ENCODE data around the gene NSUN6.

NSUN6 gene

GRCh38 chr10:18567343-18567856 is 84.0 kb downstream of the NSUN6 start:
- Histone ChIP-seq H3K36me3 (ENCODE audit: control insufficient read depth, insufficient read depth, low read length) (no peaks in the 10 kb centered on the region), H3K9ac (ENCODE audit: low read length) (no peak overlapping the region), H3K9me3 (ENCODE audit: control insufficient read depth, low read length) (no peaks in the 10 kb centered on the region), H3K4me1 (ENCODE audit: control insufficient read depth, insufficient read depth, low read length) (no peaks in the 10 kb centered on the region), H3K27me3 (ENCODE audit: control insufficient read depth, insufficient read depth, low read length) (no peaks in the 10 kb centered on the region), H3K4me3 (ENCODE audit: low read length) (no peak overlapping the region)

DNA sequence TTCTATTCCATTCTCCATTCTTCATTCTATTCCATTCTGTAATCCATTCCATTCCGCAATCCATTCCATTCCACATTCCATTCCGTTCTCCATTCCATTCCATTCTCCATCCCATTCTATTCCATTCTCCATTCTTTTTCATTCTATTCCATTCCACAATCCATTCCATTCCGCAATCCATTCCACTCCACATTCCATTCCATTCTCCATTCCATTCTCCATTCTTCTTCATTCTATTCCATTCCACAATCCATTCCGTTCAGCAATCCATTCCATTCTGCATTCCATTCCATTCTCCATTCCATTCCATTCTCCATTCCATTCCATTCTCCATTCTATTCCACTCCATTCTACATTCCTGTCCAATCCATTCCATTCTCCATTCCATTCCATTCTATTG is 85.2 kb downstream of the NSUN6 start:
- H3K9me3 ChIP-seq (ENCODE audit: control insufficient read depth, low read length): no peaks in the 10 kb centered on the region
- H3K9ac ChIP-seq (ENCODE audit: low read length): no peak overlapping the region
- no peak overlapping the region for H3K4me3 ChIP-seq (ENCODE audit: low read length)
- no peaks in the 10 kb centered on the region for H3K27me3 ChIP-seq (ENCODE audit: control insufficient read depth, insufficient read depth, low read length)
- no peaks in the 10 kb centered on the region for H3K36me3 ChIP-seq (ENCODE audit: control insufficient read depth, insufficient read depth, low read length)
- H3K4me1 ChIP-seq (ENCODE audit: control insufficient read depth, insufficient read depth, low read length): no peaks in the 10 kb centered on the region

- Histone ChIP-seq H3K36me3 (ENCODE audit: control insufficient read depth, insufficient read depth, low read length) (no peaks in the 10 kb centered on the region), H3K4me1 (ENCODE audit: control insufficient read depth, insufficient read depth, low read length) (no peaks in the 10 kb centered on the region), H3K9ac (ENCODE audit: low read length) (no peak overlapping the region), H3K27me3 (ENCODE audit: control insufficient read depth, insufficient read depth, low read length) (no peaks in the 10 kb centered on the region), H3K4me3 (ENCODE audit: low read length) (no peak overlapping the region), H3K9me3 (ENCODE audit: control insufficient read depth, low read length) (no peaks in the 10 kb centered on the region)
These were observed 86.4 kb downstream of the NSUN6 start for GRCh38 chr10:18565006-18565405.

- Histone ChIP-seq H3K4me3 (ENCODE audit: low read length) (no peak overlapping the region), H3K4me1 (ENCODE audit: control insufficient read depth, insufficient read depth, low read length) (no peaks in the 10 kb centered on the region), H3K36me3 (ENCODE audit: control insufficient read depth, insufficient read depth, low read length) (no peaks in the 10 kb centered on the region), H3K27me3 (ENCODE audit: control insufficient read depth, insufficient read depth, low read length) (no peaks in the 10 kb centered on the region), H3K9ac (ENCODE audit: low read length) (no peak overlapping the region), H3K9me3 (ENCODE audit: control insufficient read depth, low read length) (no peaks in the 10 kb centered on the region)
These were observed 88.2 kb downstream of the NSUN6 start for GRCh38 chr10:18563003-18563726.

DNA sequence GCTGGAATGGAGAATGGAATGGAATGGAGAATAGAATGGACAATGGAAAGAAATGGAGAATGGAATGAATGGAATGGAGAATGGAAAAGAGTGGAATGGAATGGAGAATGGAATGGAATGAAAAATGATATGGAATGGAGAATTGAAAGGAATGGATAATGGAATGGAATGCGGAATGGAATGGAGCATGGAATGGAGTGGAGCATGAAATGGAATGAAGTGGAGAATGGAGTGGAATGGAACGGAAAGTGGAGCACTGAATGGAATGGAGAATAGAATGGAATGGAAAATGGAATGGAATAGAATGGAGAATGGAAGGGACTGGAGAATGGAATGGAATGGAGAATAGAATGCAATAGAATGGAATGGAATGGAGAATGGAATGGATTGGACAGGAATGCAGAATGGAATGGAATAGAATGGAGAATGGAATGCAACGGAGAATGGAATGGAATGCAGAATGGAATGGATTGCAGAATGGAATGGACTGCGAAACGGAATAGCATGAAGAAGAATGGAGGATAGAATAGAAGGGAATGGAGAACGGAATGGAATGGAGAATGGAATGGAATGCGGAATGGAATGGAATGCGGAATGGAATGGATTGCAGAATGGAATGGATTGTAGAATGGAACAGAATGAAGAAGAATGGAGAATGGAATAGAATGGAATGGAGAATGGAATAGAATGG is 89.4 kb downstream of the NSUN6 start:
- no peaks in the 10 kb centered on the region for H3K4me1 ChIP-seq (ENCODE audit: control insufficient read depth, insufficient read depth, low read length)
- H3K9me3 ChIP-seq (ENCODE audit: control insufficient read depth, low read length): no peaks in the 10 kb centered on the region
- no peak overlapping the region for H3K4me3 ChIP-seq (ENCODE audit: low read length)
- no peak overlapping the region for H3K9ac ChIP-seq (ENCODE audit: low read length)
- H3K27me3 ChIP-seq (ENCODE audit: control insufficient read depth, insufficient read depth, low read length): no peaks in the 10 kb centered on the region
- peaks cover 2% of the 10 kb centered on the region for H3K36me3 ChIP-seq (ENCODE audit: control insufficient read depth, insufficient read depth, low read length)

GRCh38 chr10:18557960-18558359 is 93.4 kb downstream of the NSUN6 start:
- H3K4me1 ChIP-seq (ENCODE audit: control insufficient read depth, insufficient read depth, low read length): no peaks in the 10 kb centered on the region
- no peak overlapping the region for H3K9ac ChIP-seq (ENCODE audit: low read length)
- no peak overlapping the region for H3K4me3 ChIP-seq (ENCODE audit: low read length)
- no peaks in the 10 kb centered on the region for H3K9me3 ChIP-seq (ENCODE audit: control insufficient read depth, low read length)
- peaks cover 9% of the 10 kb centered on the region for H3K36me3 ChIP-seq (ENCODE audit: control insufficient read depth, insufficient read depth, low read length)
- H3K27me3 ChIP-seq (ENCODE audit: control insufficient read depth, insufficient read depth, low read length): no peaks in the 10 kb centered on the region

DNA sequence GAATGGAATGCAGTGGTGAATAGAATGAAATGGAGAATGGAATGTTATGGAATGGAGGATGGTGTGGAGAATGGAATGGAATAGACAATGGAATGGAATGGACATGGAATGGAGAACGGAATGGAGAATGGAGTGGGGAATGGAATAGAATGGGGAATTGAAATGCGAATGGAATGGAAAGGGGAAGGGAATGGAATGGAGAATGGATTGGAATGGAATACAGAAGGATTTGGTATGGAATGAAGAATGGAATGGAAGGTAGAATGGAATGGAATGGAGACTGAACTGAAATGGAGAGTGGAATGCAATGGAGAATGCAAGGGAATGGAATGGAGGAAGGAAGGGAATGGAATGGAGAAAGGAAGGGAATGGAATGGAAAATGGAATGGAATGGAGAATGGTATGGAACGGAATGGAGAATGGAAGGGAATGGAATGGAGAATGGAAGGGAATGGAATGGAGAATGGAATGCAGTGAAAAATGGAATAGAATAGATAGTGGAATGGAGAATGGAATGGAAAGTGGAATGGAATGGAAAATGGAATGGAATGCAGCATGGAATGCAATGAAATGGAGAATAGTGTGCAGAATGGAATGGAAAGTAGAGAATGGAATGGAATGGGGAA is 94.8 kb downstream of the NSUN6 start:
- H3K27me3 ChIP-seq (ENCODE audit: control insufficient read depth, insufficient read depth, low read length): no peaks in the 10 kb centered on the region
- no peak overlapping the region for H3K9ac ChIP-seq (ENCODE audit: low read length)
- peaks cover 9% of the 10 kb centered on the region for H3K36me3 ChIP-seq (ENCODE audit: control insufficient read depth, insufficient read depth, low read length)
- no peak overlapping the region for H3K4me3 ChIP-seq (ENCODE audit: low read length)
- H3K9me3 ChIP-seq (ENCODE audit: control insufficient read depth, low read length): no peaks in the 10 kb centered on the region
- H3K4me1 ChIP-seq (ENCODE audit: control insufficient read depth, insufficient read depth, low read length): no peaks in the 10 kb centered on the region

GRCh38 chr10:18554479-18554878 is 96.9 kb downstream of the NSUN6 start:
- no peaks in the 10 kb centered on the region for H3K9me3 ChIP-seq (ENCODE audit: control insufficient read depth, low read length)
- H3K27me3 ChIP-seq (ENCODE audit: control insufficient read depth, insufficient read depth, low read length): no peaks in the 10 kb centered on the region
- H3K36me3 ChIP-seq (ENCODE audit: control insufficient read depth, insufficient read depth, low read length): peaks cover 9% of the 10 kb centered on the region
- no peak overlapping the region for H3K9ac ChIP-seq (ENCODE audit: low read length)
- H3K4me3 ChIP-seq (ENCODE audit: low read length): no peak overlapping the region
- H3K4me1 ChIP-seq (ENCODE audit: control insufficient read depth, insufficient read depth, low read length): no peaks in the 10 kb centered on the region

- no peaks in the 10 kb centered on the region for H3K9me3 ChIP-seq (ENCODE audit: control insufficient read depth, low read length)
- H3K4me3 ChIP-seq (ENCODE audit: low read length): no peak overlapping the region
- H3K27me3 ChIP-seq (ENCODE audit: control insufficient read depth, insufficient read depth, low read length): no peaks in the 10 kb centered on the region
- no peak overlapping the region for H3K9ac ChIP-seq (ENCODE audit: low read length)
- peaks cover 3% of the 10 kb centered on the region for H3K36me3 ChIP-seq (ENCODE audit: control insufficient read depth, insufficient read depth, low read length)
- H3K4me1 ChIP-seq (ENCODE audit: control insufficient read depth, insufficient read depth, low read length): no peaks in the 10 kb centered on the region
These were observed 99.9 kb downstream of the NSUN6 start for GRCh38 chr10:18551473-18551872.

DNA sequence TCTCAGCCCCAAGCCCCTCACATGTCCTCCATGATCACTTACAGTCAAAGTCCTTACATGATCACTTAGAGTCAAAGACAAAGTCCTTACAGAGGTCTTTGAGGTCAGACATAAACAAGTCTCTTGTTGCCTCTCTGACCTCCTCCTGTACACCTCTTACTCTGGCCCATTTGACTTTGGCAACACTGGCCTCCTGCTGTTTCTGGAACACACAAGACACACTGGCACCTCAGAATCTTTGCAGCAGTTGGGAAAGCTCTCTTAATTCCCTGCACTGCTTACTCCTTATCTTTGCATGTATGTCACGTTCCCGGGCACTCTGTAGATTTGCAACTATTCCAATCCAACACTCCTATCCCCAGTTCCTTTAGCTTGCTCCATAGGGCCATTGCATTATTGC is 102.3 kb downstream of the NSUN6 start:
- Histone ChIP-seq H3K4me3 (ENCODE audit: low read length) (no peak overlapping the region), H3K36me3 (ENCODE audit: control insufficient read depth, insufficient read depth, low read length) (peaks cover 2% of the 10 kb centered on the region), H3K27me3 (ENCODE audit: control insufficient read depth, insufficient read depth, low read length) (no peaks in the 10 kb centered on the region), H3K9me3 (ENCODE audit: control insufficient read depth, low read length) (no peaks in the 10 kb centered on the region), H3K9ac (ENCODE audit: low read length) (no peak overlapping the region), H3K4me1 (ENCODE audit: control insufficient read depth, insufficient read depth, low read length) (no peaks in the 10 kb centered on the region)

- Histone ChIP-seq H3K9me3 (ENCODE audit: control insufficient read depth, low read length) (no peaks in the 10 kb centered on the region), H3K36me3 (ENCODE audit: control insufficient read depth, insufficient read depth, low read length) (no peaks in the 10 kb centered on the region), H3K4me3 (ENCODE audit: low read length) (no peak overlapping the region), H3K27me3 (ENCODE audit: control insufficient read depth, insufficient read depth, low read length) (no peaks in the 10 kb centered on the region), H3K4me1 (ENCODE audit: control insufficient read depth, insufficient read depth, low read length) (no peaks in the 10 kb centered on the region), H3K9ac (ENCODE audit: low read length) (no peak overlapping the region)
These were observed 105.6 kb downstream of the NSUN6 start for GRCh38 chr10:18545621-18546305.

GRCh38 chr10:18542832-18543231 is 108.6 kb downstream of the NSUN6 start:
- no peaks in the 10 kb centered on the region for H3K36me3 ChIP-seq (ENCODE audit: control insufficient read depth, insufficient read depth, low read length)

More at GRCh38 chr10:18542832-18543231, 108.6 kb downstream of the NSUN6 start:
- Histone ChIP-seq H3K4me3 (ENCODE audit: low read length) (no peak overlapping the region), H3K9me3 (ENCODE audit: control insufficient read depth, low read length) (no peaks in the 10 kb centered on the region), H3K27me3 (ENCODE audit: control insufficient read depth, insufficient read depth, low read length) (no peaks in the 10 kb centered on the region), H3K9ac (ENCODE audit: low read length) (no peak overlapping the region), H3K4me1 (ENCODE audit: control insufficient read depth, insufficient read depth, low read length) (no peaks in the 10 kb centered on the region)
